Measurements from ENCODE around the gene CWF19L2.
"Not testable (repeated sequence)": the region's sequence is repeated elsewhere in the genome, so short reads cannot be mapped to it uniquely, and the experiment has no call there.

Gene CWF19L2

GRCh38 chr11:107467696-107468095 is 10.1 kb upstream of the CWF19L2 start:
- TF ChIP-seq, protein P1, sequence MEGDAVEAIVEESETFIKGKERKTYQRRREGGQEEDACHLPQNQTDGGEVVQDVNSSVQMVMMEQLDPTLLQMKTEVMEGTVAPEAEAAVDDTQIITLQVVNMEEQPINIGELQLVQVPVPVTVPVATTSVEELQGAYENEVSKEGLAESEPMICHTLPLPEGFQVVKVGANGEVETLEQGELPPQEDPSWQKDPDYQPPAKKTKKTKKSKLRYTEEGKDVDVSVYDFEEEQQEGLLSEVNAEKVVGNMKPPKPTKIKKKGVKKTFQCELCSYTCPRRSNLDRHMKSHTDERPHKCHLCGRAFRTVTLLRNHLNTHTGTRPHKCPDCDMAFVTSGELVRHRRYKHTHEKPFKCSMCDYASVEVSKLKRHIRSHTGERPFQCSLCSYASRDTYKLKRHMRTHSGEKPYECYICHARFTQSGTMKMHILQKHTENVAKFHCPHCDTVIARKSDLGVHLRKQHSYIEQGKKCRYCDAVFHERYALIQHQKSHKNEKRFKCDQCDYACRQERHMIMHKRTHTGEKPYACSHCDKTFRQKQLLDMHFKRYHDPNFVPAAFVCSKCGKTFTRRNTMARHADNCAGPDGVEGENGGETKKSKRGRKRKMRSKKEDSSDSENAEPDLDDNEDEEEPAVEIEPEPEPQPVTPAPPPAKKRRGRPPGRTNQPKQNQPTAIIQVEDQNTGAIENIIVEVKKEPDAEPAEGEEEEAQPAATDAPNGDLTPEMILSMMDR (IDR thresholded peaks at IDR 0.05; ENCODE audit: low read depth, low read length), result no peak
- no peak for DNase-seq (ENCODE audit: extremely low read depth, low read depth)

- DNase-seq (ENCODE audit: extremely low read depth, low read depth), result not testable (repeated sequence)
Measured at GRCh38 chr11:107466275-107466866, 8.7 kb upstream of the CWF19L2 start.

- DNase-seq (ENCODE audit: extremely low read depth, low read depth), result no peak
- TF ChIP-seq, protein P1 (IDR thresholded peaks at IDR 0.05; ENCODE audit: low read depth, low read length), result no peak
Measured at GRCh38 chr11:107457205-107457557, 444 bp downstream of the CWF19L2 start.

GRCh38 chr11:107453594-107454286 is 3.9 kb downstream of the CWF19L2 start:
- DNase-seq (ENCODE audit: extremely low read depth, low read depth), result no peak
- TF ChIP-seq, protein P1 (IDR thresholded peaks at IDR 0.05; ENCODE audit: low read depth, low read length), result no peak

DNA sequence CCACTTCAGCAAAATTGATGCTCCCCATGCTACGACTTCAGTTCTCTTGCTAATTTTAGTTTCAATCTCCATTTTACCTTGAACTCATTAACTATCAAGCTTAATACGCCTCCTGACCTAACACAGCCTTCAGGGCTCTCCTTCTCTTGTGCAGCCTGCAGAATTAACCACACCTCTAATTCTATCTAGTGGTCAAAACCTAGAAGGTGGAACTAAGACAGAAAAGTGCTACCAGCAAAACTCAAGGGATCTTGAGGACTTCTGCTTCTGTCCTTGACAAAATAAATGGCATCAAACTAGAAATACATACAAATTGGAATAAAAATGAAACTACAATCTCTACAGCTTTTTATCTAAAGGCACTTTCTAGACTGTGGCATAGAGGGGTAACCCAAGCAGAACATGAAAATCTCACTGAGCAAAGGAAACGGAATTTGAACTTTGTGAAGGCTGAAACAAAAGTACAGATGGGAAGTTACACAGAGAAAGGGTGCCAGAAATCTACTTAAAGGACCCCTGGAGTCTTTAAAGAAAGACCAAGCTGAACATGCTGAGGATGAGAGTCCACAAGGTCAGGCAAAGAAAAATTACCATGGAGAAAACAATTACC is 10.7 kb downstream of the CWF19L2 start:
- DNase-seq (ENCODE audit: extremely low read depth, low read depth), result no peak
- TF ChIP-seq, protein P1 (IDR thresholded peaks at IDR 0.05; ENCODE audit: low read depth, low read length), result no peak

DNA sequence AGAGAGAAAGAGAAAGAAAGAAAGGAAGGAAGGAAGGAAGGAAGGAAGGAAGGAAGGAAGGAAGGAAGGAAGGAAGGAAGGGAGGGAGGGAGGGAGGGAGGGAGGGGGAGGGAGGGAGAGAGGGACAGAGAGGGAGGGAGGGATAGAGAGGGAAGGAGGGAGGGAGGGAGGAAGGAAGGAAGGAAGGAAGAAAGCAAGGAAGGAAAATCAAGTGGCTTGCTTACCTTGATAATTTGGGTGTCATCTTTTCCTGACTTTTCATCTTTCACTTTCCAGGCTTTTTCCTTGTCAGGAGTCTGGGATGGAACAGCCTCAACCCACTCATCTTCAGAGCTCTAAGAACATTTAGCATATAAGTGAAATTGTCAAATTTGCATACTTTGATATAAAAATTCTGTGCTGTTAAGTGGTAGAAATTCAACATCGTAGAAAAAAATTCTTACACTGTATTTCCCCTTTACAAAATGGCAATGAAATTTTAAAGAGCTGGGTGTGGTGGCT is 14.9 kb downstream of the CWF19L2 start:
- TF ChIP-seq, protein P1 (IDR thresholded peaks at IDR 0.05; ENCODE audit: low read depth, low read length), result no peak
- no peak for DNase-seq (ENCODE audit: extremely low read depth, low read depth)

DNA sequence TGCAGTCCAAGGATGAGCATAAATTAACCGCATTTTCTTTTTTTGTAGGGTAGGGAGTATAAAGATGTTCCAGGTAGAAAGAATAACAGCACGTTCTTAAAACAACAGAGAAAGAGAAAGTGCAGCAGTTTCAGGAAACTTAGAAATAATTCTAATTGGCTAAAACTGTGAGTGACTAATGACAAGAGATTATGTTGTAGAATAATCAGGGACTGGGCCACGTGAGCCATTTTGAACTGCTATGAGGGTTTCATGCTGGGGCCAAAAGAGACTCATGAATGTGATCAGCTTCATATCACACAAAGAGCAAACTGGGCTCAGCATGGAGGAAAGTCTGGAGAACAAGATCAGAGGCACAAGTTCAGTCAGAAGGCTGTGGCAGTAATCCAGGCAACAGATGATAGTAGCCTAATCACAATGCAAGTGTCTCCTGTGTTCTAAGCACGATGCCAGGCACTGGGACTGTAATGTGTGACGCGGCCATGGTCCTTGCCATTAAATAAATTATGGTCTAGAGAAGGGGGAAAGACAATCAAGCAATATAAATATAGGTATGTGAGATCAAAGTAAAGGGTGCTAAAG is 17.9 kb downstream of the CWF19L2 start:
- DNase-seq (ENCODE audit: extremely low read depth, low read depth), result no peak
- TF ChIP-seq, protein P1 (IDR thresholded peaks at IDR 0.05; ENCODE audit: low read depth, low read length), result no peak
